ENCODE measurements around the gene VSTM4. TPM values are rescaled to one million over a fixed set of nuclear protein-coding genes. Genes with fewer than 3 reads are reported as not detected.

VSTM4 gene
- polyA plus RNA-seq, 1 experiment = 4.4 TPM

- Histone ChIP-seq H3K36me3 (ENCODE audit: control insufficient read depth, insufficient read depth, low read length) (no peaks in the 10 kb centered on the region), H3K27me3 (ENCODE audit: control insufficient read depth, insufficient read depth, low read length) (peaks cover 10% of the 10 kb centered on the region), H3K4me3 (ENCODE audit: low read depth, low read length) (no peak overlapping the region)
- POLR2A ChIA-PET = no interaction called here
- CTCF ChIA-PET = interaction anchor here (0.8 kb wide), 1 partner anchor 8 kb away, joined by 3 read pairs; no protein-coding TSS in a partner anchor
- TF ChIP-seq, protein P1, sequence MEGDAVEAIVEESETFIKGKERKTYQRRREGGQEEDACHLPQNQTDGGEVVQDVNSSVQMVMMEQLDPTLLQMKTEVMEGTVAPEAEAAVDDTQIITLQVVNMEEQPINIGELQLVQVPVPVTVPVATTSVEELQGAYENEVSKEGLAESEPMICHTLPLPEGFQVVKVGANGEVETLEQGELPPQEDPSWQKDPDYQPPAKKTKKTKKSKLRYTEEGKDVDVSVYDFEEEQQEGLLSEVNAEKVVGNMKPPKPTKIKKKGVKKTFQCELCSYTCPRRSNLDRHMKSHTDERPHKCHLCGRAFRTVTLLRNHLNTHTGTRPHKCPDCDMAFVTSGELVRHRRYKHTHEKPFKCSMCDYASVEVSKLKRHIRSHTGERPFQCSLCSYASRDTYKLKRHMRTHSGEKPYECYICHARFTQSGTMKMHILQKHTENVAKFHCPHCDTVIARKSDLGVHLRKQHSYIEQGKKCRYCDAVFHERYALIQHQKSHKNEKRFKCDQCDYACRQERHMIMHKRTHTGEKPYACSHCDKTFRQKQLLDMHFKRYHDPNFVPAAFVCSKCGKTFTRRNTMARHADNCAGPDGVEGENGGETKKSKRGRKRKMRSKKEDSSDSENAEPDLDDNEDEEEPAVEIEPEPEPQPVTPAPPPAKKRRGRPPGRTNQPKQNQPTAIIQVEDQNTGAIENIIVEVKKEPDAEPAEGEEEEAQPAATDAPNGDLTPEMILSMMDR (IDR thresholded peaks at IDR 0.05; ENCODE audit: insufficient read depth, low read depth, low read length) = no peak
- no peak for DNase-seq (ENCODE audit: low read depth)
These were observed 20.4 kb upstream of the VSTM4 start for GRCh38 chr10:49135575-49136313.

- no peak for DNase-seq (ENCODE audit: low read depth)
- ChIA-PET POLR2A (no interaction called here), CTCF (no interaction called here)
- no peaks in the 10 kb centered on the region for H3K36me3 ChIP-seq (ENCODE audit: control insufficient read depth, insufficient read depth, low read length)
- H3K4me3 ChIP-seq (ENCODE audit: low read depth, low read length) = no peak overlapping the region
- H3K27me3 ChIP-seq (ENCODE audit: control insufficient read depth, insufficient read depth, low read length) = peaks cover 15% of the 10 kb centered on the region
- TF ChIP-seq, protein P1 (IDR thresholded peaks at IDR 0.05; ENCODE audit: insufficient read depth, low read depth, low read length) = no peak
These were observed 19.0 kb upstream of the VSTM4 start for GRCh38 chr10:49134327-49134726.

GRCh38 chr10:49133706-49134248, 18.5 kb upstream of the VSTM4 start, which contains the start of gene FAM170B:
FAM170B (minus strand) TSS chr10:49134021; CDS start chr10:49133918, 103 bp downstream.
- Histone ChIP-seq H3K4me3 (ENCODE audit: low read depth, low read length) (no peak within 1 kb of the TSS), H3K27me3 (ENCODE audit: control insufficient read depth, insufficient read depth, low read length) (peaks cover 15% of the 10 kb centered on the region), H3K36me3 (ENCODE audit: control insufficient read depth, insufficient read depth, low read length) (no peaks in the 10 kb centered on the region)
- no peak for DNase-seq (ENCODE audit: low read depth)
- TF ChIP-seq, protein P1 (IDR thresholded peaks at IDR 0.05; ENCODE audit: insufficient read depth, low read depth, low read length) = no peak
- POLR2A ChIA-PET = no interaction called here
- CTCF ChIA-PET = no interaction called here

- ChIA-PET CTCF (no interaction called here), POLR2A (no interaction called here)
- Histone ChIP-seq H3K27me3 (ENCODE audit: control insufficient read depth, insufficient read depth, low read length) (peaks cover 15% of the 10 kb centered on the region), H3K36me3 (ENCODE audit: control insufficient read depth, insufficient read depth, low read length) (no peaks in the 10 kb centered on the region), H3K4me3 (ENCODE audit: low read depth, low read length) (no peak overlapping the region)
- no peak for DNase-seq (ENCODE audit: low read depth)
- TF ChIP-seq, protein P1 (IDR thresholded peaks at IDR 0.05; ENCODE audit: insufficient read depth, low read depth, low read length) = no peak
These were observed 17.0 kb upstream of the VSTM4 start for GRCh38 chr10:49132362-49132737.

DNA sequence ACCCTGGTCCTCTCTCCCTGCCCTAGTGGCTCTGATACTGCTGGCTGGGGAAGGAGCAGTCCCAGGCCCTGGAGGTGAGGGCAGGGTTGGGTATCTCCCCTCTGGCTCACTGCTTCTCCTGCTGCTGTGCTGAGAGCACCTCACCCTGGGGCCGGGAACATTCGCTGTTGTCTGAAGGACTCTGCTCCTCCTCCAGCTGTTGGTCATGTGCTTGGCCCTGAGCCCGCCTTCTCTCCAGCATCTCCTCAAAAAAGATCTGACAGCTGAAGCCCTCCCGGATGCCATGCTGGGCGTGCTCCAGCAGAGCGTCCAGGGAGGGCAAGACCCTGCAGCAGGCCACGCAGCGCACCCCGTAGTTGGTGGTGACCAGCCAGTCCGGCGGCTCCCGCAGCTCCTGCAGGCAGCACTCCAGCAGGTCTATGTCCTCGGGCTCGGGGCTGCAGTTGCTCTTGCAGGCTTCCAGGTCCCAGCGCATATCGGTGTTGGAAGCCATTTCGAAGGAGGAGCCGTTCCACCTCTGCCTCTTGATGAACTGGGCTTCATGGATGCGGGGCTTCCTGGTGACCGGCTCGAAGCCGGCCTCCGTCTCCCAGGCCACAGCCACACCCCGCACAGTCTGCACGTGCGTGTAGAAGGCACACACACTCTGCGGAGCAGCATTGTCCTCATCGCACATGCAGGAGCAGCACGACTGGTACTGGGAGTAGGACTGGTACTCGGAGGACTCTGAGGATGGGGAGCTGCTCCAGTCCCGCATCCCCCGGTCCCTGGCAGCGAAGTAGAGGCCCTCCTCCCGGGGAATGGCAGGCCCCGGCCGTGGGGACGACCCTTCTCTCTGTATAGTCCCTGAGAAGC, 16.4 kb upstream of the VSTM4 start:
- TF ChIP-seq, protein P1 (IDR thresholded peaks at IDR 0.05; ENCODE audit: insufficient read depth, low read depth, low read length) = no peak
- CTCF ChIA-PET = no interaction called here
- H3K36me3 ChIP-seq (ENCODE audit: control insufficient read depth, insufficient read depth, low read length) = no peaks in the 10 kb centered on the region
- no peak for DNase-seq (ENCODE audit: low read depth)
- peaks cover 15% of the 10 kb centered on the region for H3K27me3 ChIP-seq (ENCODE audit: control insufficient read depth, insufficient read depth, low read length)
- POLR2A ChIA-PET = no interaction called here
- H3K4me3 ChIP-seq (ENCODE audit: low read depth, low read length) = no peak overlapping the region
